SU-DHL-6 (cell line): Measurements from ENCODE around the gene POU6F2.

Experiments
- CTCF ChIP-seq: fragments of 200-600 bp; sonication (generic); IDR thresholded peaks from one replicate; pipeline ENCODE4 v1.5.1; 2017; ENCODE audit warnings: antibody characterized with exemption, mild to moderate bottlenecking, low read length, moderate library complexity; ENCODE audit not compliant: insufficient read depth, poor library complexity, severe bottlenecking
- EZH2phosphoT487 ChIP-seq: fragments of 200-600 bp; sonication (generic), shearing (Covaris generic); conservative IDR thresholded peaks from 2 replicates; pipeline ENCODE4 v1.6.1; 2018; ENCODE audit warnings: mild to moderate bottlenecking, antibody characterized with exemption, low read length, moderate library complexity, mixed read lengths

DNA sequence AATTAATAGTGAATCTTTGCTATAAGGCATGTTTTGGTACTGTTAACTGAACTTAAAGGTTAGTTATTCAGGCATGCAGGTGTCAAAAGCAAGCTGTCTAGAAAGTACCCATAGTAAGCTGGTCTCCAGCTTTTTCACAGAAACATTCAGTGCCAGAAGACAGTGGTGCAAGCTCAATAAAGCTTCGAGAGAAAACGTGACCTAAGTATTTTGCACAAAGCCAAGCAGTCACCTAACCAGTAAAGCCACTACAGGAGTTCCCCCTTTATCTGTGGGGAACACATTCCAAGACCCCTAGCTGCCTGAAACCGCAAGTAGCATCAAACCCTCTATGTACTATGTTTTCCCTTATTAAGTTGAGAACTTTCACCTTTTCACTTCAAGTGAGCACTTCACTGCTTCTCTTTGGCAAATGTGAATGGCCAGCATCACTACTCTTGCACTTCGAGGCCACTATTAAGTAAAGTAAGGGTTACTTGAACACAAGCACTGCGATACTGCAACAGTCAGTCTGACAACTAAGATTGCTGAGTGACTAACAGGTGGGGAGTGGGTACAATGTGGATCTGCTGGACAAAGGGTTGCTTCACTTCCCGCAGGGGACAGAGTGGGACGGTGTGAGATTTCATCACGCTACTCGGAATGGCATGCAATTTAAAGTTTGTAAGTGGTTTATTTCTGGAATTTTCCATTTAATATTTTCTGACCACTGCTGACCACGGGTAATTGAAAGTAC lies 334.7 kb downstream of the POU6F2 start:
- TF ChIP-seq EZH2phosphoT487 = no peak
- no peak for TF ChIP-seq CTCF
